ENCODE measurements around the gene SGTA. TPM values are rescaled to one million over a fixed set of nuclear protein-coding genes. Genes with fewer than 3 reads are reported as not detected.
"Not testable (repeated sequence)": the region's sequence is repeated elsewhere in the genome, so short reads cannot be mapped to it uniquely, and the experiment has no call there.

Gene SGTA
- polyA plus RNA-seq, 4 donors, result 50.9 to 71.0 (median 53.3) TPM

DNA sequence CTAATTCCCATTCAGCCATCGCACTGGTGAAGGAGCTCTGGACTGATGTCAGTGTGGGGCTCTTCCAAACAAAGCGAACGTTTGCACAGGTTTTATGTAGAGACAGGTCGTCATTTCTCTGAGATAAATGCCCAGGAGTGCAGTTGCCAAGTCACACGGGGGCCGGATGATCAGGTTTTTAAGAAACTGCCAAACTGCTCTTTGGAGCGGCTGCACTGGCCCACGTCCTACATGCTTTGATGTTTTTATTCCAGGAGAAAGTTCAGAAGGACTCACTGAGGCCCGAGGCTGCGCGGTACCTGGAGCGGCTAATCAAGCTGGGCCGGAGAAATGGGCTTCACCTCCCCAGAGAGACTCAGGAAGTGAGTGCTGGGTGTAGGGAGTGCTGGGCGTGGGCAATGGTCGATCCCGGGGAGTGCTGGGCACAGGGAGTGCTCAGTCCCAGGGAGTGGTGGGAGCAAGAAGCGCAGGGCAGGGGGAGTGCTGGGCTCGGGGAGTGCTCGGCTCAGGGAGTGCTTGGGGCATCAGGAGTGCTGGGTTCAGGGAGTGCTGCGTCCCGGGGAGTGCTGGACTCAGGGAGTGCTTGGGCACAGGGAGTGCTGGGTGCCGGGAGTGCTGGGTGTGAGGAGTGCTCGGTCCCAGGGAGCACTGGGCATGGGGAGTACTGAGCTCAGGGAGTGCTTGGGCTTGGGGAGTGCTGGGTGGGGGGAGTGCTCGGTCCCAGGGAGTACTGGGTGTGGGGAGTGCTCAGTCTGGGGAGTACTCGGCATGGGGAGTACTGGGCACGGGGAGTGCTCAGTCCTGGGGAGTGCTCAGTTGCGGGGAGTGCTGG lies 13.0 kb upstream of the SGTA start:
- no peak for DNase-seq (ENCODE audit: low read depth in 4 of 4, low spot score in 3 of 4)

DNA sequence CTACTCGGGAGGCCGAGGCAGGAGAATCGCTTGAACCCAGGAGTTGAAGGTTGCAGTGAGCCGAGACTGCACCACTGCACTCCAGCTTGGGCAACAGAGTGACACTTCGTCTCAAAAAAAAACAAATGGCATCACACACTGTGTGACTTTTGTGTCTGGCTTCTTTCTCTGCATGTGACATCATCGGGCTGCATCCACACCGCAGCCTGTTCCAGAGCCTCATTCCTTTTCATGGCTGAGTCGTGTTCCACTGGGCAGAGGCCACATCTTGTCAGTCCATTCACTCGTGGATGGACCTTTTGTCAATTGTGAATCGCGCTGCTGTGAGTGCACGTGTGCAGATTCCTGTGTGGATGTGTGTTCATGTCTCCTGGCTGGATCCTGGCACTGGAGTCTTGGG lies 10.5 kb upstream of the SGTA start:
- DNase-seq (ENCODE audit: low read depth in 4 of 4, low spot score in 3 of 4), result no peak

DNA sequence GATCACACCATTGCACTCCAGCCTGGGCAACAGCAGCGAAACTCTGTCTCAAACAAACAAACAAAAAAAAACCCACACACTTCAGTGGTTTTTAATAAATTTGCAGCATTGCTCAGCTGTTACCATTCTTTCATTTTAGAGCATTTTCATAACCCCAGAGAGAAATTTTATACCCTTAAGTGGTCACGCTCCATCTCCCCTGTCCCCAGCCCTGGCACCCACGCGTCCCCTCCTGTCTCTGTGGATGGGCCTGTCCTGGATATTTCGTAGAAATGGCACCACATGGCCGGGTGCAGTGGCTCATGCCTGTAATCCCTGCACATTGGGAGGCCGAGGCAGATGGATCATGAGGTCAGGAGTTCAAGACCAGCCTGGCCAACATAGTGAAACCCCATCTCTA lies 10.1 kb upstream of the SGTA start:
- no peak for DNase-seq (ENCODE audit: low read depth in 4 of 4, low spot score in 3 of 4)

- not testable (repeated sequence) for DNase-seq (ENCODE audit: low read depth in 4 of 4, low spot score in 3 of 4)
Measured at GRCh38 chr19:2792666-2793065, 9.6 kb upstream of the SGTA start.

- no peak for DNase-seq (ENCODE audit: low read depth in 4 of 4, low spot score in 3 of 4)
Measured at GRCh38 chr19:2791876-2792275, 8.8 kb upstream of the SGTA start.

- DNase-seq (ENCODE audit: low read depth in 4 of 4, low spot score in 3 of 4), result no peak
Measured at GRCh38 chr19:2791440-2791839, 8.4 kb upstream of the SGTA start.

DNA sequence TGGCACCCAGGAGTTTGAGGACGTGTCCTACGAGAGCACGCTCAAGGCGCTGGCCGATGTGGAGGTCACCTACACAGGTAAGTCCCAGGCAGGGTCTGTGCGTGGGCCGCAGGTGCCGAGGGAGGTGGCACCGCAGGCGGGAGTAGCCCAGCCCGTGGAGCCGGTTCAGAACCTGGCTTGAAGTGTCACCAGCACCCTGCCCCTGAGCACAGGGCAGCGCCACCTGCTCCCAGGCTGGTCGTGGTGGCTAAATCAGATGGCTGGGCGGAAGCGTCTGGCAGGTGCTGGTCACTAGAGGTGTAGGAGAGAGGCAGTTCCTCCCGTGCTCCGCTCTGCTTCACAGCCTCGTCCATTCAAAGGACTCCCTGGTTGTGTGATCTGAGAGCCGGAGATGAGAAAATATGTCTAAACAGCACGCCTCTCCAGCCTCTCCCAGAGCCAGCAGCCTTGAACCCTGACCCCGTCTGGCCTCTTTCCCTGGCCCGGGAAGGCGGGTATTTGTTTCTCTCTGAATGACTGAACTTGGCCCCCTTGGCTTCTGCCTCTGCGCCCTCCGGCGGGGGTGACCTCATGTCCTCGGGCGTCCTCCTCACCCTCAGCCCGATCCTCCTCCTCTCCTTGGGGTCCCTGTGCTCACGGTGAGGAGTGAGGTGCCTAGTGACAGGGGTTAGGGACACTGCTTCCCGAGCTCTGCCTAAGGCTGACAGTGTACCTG lies 7.6 kb upstream of the SGTA start:
- DNase-seq (ENCODE audit: low read depth in 4 of 4, low spot score in 3 of 4), result no peak

DNA sequence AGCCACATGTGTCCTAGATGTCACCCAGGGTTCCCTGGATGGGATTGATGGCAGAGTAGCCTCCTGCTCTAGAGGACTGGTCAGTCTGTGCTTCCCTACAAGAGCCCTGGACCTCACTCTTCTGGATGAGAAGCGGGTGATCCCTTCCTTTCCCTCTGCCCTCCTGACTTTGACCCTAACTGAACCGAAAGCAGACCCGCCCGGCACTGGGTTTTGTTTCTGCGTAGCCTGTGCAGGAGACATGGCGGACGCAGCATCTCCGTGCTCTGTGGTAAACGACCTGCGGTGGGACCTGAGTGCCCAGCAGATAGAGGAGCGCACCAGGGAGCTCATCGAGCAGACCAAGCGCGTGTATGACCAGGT lies 7.1 kb upstream of the SGTA start:
- DNase-seq (ENCODE audit: low read depth in 4 of 4, low spot score in 3 of 4), result no peak

GRCh38 chr19:2788237-2788636 lies 5.2 kb upstream of the SGTA start:
- DNase-seq (ENCODE audit: low read depth in 4 of 4, low spot score in 3 of 4), result no peak

DNA sequence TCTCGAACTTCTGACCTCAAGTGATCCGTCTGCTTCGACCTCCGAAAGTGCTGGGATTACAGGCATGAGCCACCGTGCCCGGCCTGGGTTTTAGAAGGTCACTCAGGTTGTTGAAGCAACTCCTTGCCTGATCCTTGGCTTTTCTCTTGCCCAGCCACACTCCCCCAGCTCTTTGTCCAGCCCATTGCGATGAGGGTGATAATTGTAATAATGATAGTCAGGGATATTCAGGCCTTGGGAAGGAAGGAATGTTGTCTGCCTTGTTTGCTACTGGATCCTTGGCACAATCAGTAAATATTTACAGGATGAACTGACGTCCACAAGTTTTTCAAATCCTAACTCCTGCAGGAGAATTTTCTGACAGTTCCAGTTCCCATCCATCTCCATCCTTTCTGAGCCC lies 4.0 kb upstream of the SGTA start:
- DNase-seq (ENCODE audit: low read depth in 4 of 4, low spot score in 3 of 4), result no peak

DNA sequence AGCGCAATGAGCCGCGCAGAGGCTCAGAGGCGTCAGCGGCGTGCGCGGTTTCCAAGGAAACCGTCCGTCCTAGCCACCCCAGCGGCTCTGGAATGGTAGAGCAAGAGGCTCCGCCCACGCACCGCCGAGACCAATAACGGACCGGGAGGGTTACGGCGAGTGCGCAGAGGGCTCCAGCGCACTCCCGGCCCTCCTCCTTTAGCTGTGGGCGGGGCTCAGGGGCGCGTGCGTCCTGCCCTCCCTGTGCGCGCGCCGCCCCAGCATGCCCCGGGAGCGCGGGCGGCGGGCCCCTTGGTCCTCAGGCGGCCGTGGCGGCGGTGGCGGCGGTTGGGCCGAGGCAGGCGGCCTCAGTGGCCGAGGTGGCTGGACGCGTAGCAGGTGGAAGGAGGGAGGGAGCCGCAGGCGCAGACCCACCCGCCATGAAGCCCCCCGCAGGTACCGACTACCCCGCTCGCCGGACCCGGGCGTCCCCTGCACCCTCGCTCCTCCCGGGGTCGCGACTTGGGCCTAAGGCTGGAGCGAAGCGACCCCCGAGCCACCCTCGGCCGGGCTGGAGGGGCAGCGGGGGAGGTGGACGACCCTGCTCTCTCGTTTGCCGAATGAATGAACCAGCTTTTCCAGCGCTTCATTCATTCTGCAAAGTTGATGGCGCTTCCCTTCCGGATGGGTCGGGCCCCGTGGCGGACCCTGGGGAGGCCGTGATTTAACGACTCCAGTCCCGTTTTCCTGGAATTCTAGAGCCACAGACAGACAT lies 2.3 kb upstream of the SGTA start, which contains the start of gene THOP1:
Gene THOP1, plus strand, starts transcription at position 260 of the 754 bp plus-strand sequence. Its CDS starts 160 bp downstream, at position 420.
- DNase-seq (ENCODE audit: low read depth in 4 of 4, low spot score in 3 of 4), result peak; percentile 96 to 99 (median 98)

DNA sequence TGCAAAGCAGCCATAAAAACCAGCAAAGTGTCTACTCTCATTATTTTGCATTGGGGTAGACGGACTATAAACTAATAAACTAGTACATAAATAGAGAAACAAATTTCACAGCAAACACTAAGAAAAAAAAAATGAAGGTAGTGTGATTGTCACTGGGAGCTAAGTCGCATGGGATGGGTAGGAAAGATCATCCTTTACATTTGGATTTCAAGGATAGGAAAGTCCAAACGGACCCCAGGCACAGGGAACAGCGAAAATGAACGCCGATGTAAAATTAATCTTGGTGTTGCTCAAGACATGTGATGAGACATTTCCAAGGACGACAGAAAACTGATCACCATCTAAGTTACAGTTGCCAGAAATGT lies 690 bp upstream of the SGTA start:
- no peak for DNase-seq (ENCODE audit: low read depth in 4 of 4, low spot score in 3 of 4)

GRCh38 chr19:2782329-2782935 lies 641 bp downstream of the SGTA start:
- DNase-seq (ENCODE audit: low read depth in 4 of 4, low spot score in 3 of 4), result no peak

DNA sequence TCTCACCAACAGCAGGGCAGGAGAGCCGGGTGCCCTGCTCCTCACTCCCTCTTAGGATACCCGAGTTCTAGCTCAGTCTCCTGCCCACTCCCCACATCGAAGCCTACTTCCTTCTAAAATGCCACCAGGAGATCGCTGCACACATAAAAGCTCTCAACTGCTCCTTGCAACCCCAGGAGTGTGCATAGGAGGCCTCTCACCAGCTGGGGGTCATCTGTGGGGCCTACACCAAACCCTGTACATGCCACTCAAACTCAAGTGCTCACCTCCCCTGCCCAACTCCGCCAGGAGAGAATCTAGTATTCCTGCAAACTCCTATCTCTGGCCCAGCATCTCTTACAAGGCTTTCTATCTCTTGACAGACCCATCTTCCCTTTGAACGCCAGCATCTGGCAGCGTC lies 2.8 kb downstream of the SGTA start:
- no peak for DNase-seq (ENCODE audit: low read depth in 4 of 4, low spot score in 3 of 4)

DNA sequence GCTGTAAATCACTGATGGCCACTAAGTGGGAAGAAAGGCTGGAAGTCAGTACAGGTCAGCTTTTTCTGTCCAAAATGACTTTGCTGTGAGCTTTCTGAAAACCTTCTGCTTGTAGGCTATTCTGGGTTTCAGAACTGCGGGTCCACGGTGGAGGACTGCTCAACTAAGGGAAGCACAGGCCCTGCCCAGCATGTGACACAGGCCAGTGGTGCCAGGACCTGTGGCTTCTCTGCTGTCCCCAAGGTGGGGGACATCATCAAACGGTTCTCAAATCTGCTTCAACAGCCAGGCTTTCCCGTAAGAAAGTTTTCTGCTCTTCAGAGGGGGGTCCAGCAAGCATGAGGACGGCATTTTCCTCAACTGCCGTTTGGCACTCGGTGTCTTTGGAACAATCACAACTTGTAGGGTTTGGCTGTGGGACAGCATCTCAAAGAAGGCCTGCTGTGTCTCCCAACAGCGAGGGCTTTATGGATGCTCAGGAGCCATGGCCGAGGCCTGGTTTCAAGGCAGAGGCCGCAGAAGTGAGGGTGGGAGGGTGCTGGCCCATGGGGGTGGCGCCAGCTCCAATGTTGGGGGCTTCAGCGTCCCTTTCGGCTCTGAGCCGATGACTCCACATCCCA lies 3.8 kb downstream of the SGTA start:
- no peak for DNase-seq (ENCODE audit: low read depth in 4 of 4, low spot score in 3 of 4)

GRCh38 chr19:2777952-2778683 lies 5.0 kb downstream of the SGTA start:
- DNase-seq (ENCODE audit: low read depth in 4 of 4, low spot score in 3 of 4), result no peak

DNA sequence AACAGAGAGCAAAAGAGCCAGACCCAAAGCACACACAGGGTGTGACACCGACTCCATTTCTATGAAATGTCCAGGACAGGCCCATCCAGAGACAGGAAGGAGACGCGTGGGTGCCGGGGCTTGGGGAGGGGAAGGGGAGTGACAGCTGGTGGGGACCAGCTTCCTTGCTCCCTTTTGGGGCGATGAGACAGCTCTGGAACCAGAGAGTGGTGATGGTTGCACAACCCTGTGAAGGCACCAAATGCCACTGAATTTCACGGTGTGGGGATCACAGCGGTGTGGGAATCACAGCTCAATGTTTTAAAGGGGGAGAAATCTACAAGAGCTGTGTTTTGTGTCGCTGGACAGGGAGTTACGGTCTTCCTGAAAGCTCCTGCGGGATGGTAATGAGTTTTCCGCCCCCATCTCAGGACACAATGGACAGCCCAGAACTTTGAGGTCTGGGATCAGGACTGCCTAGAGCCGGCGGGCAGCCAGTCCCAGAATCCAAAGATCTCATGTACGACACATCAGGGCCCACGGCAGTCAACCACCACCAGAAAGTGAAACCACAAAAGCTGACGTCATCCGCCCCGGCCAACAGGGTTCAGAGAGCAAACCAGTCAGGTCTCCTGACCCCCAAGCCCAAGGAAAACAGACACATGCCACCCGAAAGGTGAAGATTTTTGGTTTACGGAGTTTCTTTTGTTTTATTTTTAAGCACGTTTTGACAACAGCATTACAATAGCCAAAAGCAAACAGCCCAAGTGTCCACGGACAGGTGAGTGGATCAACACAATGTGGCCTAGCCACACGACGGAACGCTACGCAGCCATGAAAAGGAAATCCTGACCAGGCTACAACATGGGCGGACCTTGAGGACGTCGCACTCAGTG lies 7.3 kb downstream of the SGTA start:
- no peak for DNase-seq (ENCODE audit: low read depth in 4 of 4, low spot score in 3 of 4)

- no peak for DNase-seq (ENCODE audit: low read depth in 4 of 4, low spot score in 3 of 4)
Measured at GRCh38 chr19:2774953-2775555, 8.0 kb downstream of the SGTA start.

Data from right renal pelvis (tissue), 4 donors.